Effector memory CD8-positive, alpha-beta T cell (primary cell): ENCODE results near the gene TAGLN2.
A peak's percentile ranks its signal among the peaks of the same experiment; 100 is the strongest.

Experiments used
- ATAC-seq: fragments of 150-1000 bp; cut with Tn5 transposase; replicated peaks from 2 replicates; pipeline ENCODE4 v1.10.0; 2021; ENCODE audit warnings: mild to moderate bottlenecking, moderate library complexity
- DNase-seq, 3 experiments: peaks; one replicate each; pipeline ENCODE4 v3.0.0; 2021
- H3K27ac Mint-ChIP-seq, 2 donors: one replicate each; pipeline ENCODE4 v1.8.0; 2022; ENCODE audit warnings: mild to moderate bottlenecking in 2 of 2, mixed read lengths in 2 of 2, moderate library complexity in 2 of 2
- H3K27me3 Mint-ChIP-seq, 2 donors: one replicate each; pipeline ENCODE4 v1.8.0; 2022; ENCODE audit warnings: mixed read lengths in 2 of 2
- H3K36me3 Mint-ChIP-seq: one replicate; pipeline ENCODE4 v1.8.0; 2022; ENCODE audit warnings: mild to moderate bottlenecking, moderate library complexity, mixed read lengths; ENCODE audit not compliant: insufficient read depth
- H3K4me1 Mint-ChIP-seq, 2 donors: one replicate each; pipeline ENCODE4 v1.8.0; 2022; ENCODE audit warnings: low read depth in 2 of 2, mixed read lengths in 2 of 2
- H3K4me3 Mint-ChIP-seq, 2 donors: one replicate each; pipeline ENCODE4 v1.8.0; 2022; ENCODE audit warnings: mild to moderate bottlenecking in 2 of 2, mixed read lengths in 2 of 2, moderate library complexity in 2 of 2
- H3K9me3 Mint-ChIP-seq, 2 donors: one replicate each; pipeline ENCODE4 v1.8.0; 2022; ENCODE audit warnings: mixed read lengths in 2 of 2

Gene TAGLN2

DNA sequence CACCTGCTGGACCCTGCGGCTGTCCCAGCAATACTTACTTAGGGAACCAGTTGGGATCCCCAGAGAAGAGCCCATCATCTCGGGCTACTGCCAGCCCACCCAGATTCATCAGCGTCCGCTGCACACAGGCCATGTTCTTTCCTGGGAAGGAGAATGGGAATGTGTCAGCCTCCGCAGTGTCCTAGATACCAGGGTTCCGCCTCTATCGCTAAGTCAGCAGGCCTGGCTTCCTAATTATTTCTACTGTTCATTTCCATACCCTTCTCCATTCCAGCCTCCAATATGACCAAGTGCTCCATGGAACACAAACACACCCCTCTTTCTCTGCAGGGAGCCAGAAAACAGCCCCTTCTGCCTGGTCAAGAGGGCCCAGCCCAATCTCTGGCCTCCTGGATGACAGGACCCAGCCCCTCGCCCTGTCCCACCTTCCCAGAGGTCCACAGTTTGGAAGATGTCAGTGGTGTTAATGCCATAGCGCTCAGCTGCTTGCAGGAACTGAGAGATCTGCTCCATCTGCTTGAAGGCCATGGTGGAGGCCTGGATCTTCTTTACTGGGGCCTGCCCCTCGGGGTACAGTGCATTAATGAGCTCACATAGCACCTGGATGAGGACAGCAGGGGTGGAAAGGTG, 6.0 kb downstream of the TAGLN2 start:
- Mint-ChIP-seq H3K36me3 (peaks cover 93% of the 10 kb centered on the region), H3K4me1 (peaks cover 64 to 72% of the 10 kb centered on the region in 2 donors), H3K4me3 (no peak overlapping the region), H3K27me3 (no peaks in the 10 kb centered on the region), H3K27ac (peak overlapping the region in 1 of 2 donors; percentile 100), H3K9me3 (no peaks in the 10 kb centered on the region)
- ATAC-seq (no peak), DNase-seq (no peak)

DNA sequence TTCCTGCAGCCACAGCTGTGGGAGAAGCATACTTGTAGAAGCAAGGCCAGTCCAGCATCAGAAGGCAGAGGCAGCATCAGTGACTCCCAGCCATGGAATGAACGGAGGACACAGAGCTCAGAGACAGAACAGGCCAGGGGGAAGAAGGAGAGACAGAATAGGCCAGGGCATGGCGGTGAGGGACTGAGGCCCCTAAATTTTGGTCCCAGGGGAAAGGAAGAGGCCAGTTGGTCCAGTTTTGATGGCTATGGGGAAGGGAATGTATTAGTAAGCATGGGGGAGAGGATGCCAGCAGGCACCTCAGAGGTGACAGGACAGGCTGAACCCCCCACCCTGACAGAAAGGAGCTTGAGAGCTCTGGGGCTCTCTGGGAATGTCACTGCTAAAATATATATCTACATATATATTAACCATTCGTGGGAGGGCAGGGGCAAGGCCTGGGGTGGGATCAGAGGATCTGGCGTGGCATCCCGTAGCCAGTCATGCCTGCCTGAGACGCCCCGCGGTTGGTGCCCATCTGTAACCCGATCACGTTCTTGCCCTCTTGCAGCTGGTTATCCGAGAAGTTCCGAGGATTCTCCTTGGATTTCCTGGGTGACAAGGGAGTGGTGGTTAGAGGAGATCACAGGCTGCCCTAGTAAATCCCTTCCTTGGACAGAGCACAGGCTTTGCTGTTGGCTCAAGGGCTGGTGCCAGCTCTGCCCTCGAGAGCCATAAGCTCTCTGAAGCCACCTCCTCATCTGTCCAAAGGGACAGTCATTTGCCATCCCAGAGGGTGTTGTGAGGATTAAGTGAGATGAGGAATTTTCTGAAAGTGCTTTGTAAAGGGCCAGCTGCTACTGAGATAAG, 6.7 kb downstream of the TAGLN2 start:
- no peaks in the 10 kb centered on the region for H3K9me3 Mint-ChIP-seq
- H3K27ac Mint-ChIP-seq = peak overlapping the region; percentile 84 to 100
- DNase-seq (no peak), ATAC-seq (no peak)
- peaks cover 93% of the 10 kb centered on the region for H3K36me3 Mint-ChIP-seq
- peaks cover 68 to 75% of the 10 kb centered on the region in 2 donors for H3K4me1 Mint-ChIP-seq
- peak overlapping the region; percentile 3 to 40 for H3K4me3 Mint-ChIP-seq
- no peaks in the 10 kb centered on the region for H3K27me3 Mint-ChIP-seq

DNA sequence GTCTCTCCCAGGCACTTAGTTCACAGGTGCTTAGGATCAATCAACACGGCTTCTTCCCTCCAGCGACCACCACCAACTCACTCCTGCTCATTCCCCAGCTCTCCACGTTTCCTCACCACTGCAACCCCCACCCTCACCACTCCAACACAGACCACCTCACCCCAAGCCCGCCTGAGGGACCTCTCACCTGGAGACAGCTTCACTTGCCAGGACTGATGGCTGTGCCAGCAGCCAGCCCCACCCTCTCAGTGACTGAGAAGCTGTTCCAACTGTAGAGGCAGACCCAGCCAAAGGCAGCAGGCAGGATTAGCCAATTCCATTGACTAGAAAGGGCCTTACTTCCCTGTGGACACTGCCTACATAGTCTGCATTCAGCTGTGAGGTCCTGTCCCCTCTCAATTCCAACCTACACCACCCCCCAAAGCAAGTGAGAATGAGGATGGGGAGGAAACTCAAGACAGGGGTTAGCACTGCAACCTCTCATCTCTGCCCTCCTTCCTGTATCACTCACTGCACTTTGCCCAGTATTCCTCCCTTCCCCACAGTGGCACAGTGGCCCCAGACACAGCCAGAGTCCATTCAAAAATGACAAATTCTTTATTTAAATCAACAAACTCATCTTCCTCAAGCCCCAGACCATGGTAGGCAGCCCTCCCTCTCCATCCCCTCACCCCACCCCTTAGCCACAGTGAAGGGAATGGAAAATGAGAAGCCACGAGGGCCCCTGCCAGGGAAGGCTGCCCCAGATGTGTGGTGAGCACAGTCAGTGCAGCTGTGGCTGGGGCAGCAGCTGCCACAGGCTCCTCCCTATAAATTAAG, 7.6 kb downstream of the TAGLN2 start:
- ATAC-seq = no peak
- Mint-ChIP-seq H3K27me3 (no peaks in the 10 kb centered on the region), H3K27ac (peak overlapping the region; percentile 84 to 100), H3K4me3 (peak overlapping the region; percentile 3 to 40), H3K9me3 (no peaks in the 10 kb centered on the region), H3K4me1 (peaks cover 63 to 75% of the 10 kb centered on the region in 2 donors), H3K36me3 (peaks cover 88% of the 10 kb centered on the region)
- DNase-seq = no peak

DNA sequence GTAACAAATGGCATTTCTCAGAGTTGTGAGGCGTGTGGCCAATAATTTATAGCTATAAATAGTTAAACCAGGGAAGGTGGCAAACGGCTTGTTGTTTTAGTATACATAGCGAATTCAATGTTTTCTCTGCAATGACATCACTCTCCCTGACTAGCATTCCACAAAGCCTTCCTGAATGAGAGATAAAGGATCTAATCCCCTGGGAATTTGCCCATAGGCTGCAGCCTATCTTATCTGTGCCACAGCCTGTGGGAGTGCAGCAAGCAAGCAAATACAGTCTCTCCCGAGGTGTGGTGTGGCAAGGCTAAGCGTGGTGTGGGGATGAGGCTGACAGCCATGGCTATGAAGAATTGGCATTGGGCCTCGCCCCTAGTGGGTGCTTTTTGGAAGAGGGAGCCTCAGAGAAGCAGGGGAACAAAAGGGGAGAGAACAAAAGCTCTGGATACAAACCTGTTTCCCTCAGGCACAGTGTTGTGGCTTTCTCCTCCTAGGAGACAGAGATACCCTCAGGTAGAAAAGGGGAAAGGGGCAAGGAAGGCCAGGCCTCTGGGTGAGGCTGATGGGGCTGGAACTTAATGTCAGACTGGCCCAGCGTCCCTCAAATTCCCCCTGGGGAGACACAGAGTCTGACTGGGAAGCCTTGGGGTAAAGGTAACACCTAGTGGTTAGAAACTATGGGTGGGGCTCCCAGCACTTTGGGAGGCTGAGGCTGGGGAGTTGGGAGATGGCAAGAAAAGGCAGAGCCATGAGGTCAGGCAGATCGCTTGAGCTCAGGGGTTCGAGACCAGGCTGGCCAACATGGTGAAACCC, 8.9 kb downstream of the TAGLN2 start:
- Mint-ChIP-seq H3K9me3 (no peaks in the 10 kb centered on the region), H3K4me1 (peaks cover 63 to 76% of the 10 kb centered on the region in 2 donors), H3K27me3 (no peaks in the 10 kb centered on the region), H3K4me3 (peak overlapping the region in 1 of 2 donors; percentile 25), H3K36me3 (peaks cover 86% of the 10 kb centered on the region), H3K27ac (peak overlapping the region; percentile 99 to 100)
- DNase-seq = no peak
- ATAC-seq = no peak

DNA sequence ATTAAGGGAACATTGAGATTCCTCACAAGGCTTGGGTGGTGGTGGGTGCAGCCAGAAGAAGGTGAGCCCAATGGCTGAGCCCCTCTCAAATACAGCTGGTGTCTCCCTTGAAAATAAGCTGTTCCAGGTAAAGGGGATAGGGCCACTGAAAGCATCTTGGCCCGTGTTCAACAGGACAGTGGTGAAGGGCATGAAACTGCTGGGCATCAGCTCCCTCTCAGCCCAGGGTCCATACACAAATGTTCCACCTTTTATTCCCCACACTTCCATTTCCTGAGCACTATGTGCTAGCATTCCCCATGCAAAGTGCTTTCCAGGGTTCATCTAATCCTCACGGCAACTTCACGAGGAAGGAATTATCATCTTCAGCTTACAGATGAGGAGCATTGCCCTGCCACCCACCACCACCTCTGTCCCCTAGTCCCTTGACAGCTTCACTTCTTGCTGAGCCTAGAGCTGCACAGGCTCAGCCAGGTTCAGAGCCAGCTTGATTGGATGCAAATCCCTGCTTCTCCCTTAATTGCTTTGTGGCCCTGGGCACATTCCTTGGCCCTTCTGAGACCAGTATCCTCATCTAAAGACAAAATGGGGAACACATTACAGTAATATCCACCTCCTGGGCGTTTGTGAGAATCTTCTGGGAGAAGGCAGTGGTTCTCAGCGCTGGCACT, 9.6 kb downstream of the TAGLN2 start:
- H3K9me3 Mint-ChIP-seq = no peaks in the 10 kb centered on the region
- H3K4me1 Mint-ChIP-seq = peaks cover 63 to 76% of the 10 kb centered on the region in 2 donors
- ATAC-seq = no peak
- no peak for DNase-seq
- H3K27ac Mint-ChIP-seq = peak overlapping the region; percentile 99 to 100
- no peak overlapping the region for H3K4me3 Mint-ChIP-seq
- no peaks in the 10 kb centered on the region for H3K27me3 Mint-ChIP-seq
- peaks cover 81% of the 10 kb centered on the region for H3K36me3 Mint-ChIP-seq

DNA sequence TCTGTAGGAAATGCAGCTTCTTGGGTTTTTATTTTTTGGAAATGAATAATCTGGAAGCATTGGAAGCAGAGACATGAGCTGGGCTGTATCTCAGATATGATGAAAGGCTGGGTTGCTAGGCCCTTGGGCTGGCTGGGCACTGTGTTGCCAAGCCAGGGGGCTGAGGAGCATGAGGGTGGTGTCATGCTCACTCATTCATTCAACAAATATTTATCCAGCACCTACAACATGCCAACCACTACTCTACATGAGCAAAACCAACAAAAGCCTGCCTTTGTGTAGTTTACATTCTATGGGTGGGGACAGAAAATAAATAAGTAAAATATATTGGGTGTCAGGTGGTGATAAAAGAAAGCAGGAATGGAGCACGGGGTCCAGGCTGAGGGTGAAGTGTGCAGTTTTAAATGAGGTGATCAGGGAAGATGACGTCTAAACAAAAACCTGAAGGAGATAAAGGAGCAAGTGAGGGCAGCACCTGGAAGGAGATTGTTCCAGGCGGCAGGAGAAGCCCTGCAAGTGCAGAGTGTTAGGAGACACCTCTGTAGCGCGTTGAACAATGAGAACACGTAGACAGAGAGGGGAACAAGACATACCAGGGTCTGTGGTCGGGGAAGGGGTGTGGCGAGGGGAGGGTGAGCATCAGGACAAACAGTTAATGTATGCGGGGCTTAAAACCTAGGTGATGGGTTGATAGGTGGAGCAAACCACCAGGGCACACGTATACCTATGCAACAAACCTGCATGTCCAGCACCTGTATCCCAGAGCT, 10.9 kb downstream of the TAGLN2 start:
- Mint-ChIP-seq H3K9me3 (no peaks in the 10 kb centered on the region), H3K4me3 (peak overlapping the region in 1 of 2 donors; percentile 7), H3K4me1 (peaks cover 62 to 75% of the 10 kb centered on the region in 2 donors), H3K27ac (peak overlapping the region; percentile 99 to 100), H3K36me3 (peaks cover 78% of the 10 kb centered on the region), H3K27me3 (no peaks in the 10 kb centered on the region)
- ATAC-seq (no peak), DNase-seq (no peak)

DNA sequence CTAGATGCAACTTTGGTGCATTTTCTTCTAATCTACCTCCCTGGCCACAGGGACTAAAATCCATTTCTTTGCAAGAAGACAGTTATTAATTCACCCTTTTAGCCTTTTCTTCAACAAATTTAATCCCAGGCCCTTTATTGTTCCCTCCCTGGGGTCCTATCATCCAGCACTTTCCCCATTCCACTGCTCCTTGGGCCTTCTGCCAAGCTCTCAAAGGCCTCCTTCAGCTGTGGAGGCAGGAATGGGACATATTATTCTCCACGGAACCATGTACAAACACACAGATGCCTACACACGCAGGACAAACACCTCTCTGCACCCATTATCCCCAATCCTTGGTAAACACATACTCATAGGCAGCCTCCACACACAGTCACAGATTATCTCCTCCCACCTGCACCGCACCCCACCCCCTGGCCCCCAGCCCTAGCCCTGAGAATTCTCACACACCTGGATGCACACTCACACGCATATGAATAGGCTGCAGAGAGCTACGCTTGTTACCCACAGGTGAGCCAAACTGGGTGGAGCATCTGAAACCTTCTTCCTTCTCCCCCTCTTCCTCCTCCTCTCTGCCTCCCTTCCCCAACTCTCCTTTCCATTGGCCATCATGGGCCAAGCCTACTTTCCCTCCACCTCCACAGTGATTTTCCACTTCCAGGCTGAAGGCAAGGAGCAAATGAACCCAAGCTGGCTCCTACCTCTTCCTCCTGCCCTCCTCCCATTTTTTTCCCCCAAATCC, 11.7 kb downstream of the TAGLN2 start:
- Mint-ChIP-seq H3K27ac (peak overlapping the region; percentile 99 to 100), H3K4me3 (peak overlapping the region in 1 of 2 donors; percentile 45)
- DNase-seq = no peak

DNA sequence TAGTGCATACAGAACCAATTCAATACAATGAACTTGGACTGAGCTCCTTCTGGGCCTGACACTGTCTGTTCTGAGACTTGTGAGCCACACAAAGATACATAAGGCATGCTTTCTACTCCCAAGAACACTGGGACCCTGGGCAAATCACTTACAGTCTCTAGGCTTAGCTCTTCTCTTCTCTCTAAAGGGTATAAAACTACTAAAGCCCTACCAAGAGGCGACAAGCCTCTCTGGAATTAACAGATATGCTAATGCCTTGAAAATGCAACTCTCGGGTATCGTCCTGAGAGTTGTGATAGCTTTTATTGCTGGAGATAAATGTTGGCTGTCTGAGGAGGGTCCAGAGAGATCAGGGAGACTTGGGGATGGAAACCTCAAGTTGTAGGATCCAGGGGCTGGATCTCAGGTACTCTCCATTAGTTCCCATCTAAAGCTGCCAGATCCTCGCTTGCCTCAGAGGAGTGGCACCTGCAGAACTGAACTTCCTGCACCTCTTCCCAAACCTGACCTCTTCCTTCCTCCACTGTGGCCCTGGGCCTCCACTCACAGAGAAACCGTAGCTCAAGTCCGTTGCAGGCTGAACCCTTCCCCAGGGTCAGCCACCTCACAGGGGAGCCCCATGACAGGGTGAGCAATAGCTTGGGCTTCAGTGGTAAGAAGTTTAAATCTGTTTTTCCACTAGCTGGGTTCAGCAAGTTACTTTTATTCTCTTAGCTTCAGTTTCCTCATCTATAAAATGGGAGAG, 13.8 kb downstream of the TAGLN2 start:
- Mint-ChIP-seq H3K4me3 (peak overlapping the region; percentile 54 to 75), H3K4me1 (peaks cover 48 to 66% of the 10 kb centered on the region in 2 donors), H3K27me3 (no peaks in the 10 kb centered on the region), H3K27ac (peak overlapping the region; percentile 99 to 100), H3K9me3 (no peaks in the 10 kb centered on the region), H3K36me3 (peaks cover 61% of the 10 kb centered on the region)
- no peak for ATAC-seq
- no peak for DNase-seq

More for the DNA sequence above, 11.7 kb downstream of the TAGLN2 start:
- no peak for ATAC-seq
- no peaks in the 10 kb centered on the region for H3K27me3 Mint-ChIP-seq
- H3K9me3 Mint-ChIP-seq = no peaks in the 10 kb centered on the region
- peaks cover 70% of the 10 kb centered on the region for H3K36me3 Mint-ChIP-seq
- peaks cover 61 to 74% of the 10 kb centered on the region in 2 donors for H3K4me1 Mint-ChIP-seq

DNA sequence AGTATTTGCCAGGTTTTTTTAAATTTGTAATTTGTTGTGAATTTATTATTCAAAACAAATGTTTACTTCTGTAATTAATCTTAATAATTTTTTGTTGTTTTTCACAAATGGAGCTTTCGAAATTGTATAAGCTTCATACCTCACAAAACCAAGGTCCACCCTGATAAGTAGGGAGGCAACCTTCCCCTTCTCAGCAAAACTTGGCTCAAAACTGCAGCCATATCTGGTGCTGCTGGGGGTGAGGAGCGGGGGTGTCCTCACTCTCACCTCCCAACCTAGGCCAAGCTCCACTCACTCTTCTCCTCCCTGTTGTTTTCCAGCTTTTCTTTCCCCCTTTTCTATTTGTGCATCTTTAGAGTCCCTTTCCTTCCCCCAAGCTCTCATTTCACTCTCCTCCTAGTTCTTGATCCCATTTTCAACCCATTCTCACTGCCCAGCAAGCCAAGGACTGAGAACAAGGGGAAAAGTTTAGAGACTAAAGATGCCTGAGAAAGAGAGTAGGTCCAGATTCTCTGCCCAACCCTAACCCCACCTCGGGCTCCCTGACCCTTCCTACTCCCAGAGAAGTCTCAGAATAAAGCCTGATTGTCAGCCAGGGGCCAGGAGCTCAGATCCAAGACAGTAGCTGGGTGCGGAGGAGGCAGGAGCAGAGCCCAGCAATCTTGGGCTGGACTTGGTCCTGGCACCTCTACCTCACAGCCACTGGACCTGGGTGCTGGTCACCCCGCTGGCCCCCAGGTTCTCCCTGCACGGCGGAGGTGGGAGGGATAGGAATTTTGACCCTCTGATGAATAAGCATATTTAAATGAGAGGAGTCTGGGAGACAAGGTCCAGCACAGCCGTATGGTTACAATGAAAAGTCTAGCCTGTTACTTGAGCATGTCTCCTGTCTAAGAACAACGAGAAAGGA, 17.0 kb downstream of the TAGLN2 start:
- DNase-seq (no peak), ATAC-seq (no peak)
- Mint-ChIP-seq H3K4me1 (peaks cover 30 to 41% of the 10 kb centered on the region in 2 donors), H3K4me3 (no peak overlapping the region), H3K27me3 (no peaks in the 10 kb centered on the region), H3K9me3 (no peaks in the 10 kb centered on the region), H3K27ac (peak overlapping the region; percentile 66 to 99), H3K36me3 (peaks cover 44% of the 10 kb centered on the region)

DNA sequence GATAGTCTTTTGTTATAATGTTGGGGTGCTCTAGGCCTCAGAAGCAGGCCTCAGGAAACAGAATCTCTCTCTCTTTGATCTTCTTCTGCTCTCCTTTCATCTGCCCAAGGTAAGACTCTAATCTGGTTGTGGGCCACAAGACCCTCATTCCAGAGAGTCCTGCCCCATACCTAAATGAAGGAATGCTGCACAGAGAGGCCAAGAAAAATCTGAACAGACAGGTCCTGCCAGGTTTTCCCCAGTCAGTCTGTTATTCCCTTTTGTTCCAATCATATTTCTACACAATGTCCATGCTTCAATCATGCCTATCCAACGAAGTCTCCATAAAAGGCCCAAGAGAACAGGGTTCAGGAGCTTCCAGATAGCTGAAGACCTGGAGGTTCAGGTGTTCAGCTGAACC, 18.3 kb downstream of the TAGLN2 start:
- Mint-ChIP-seq H3K36me3 (peaks cover 37% of the 10 kb centered on the region), H3K4me1 (peaks cover 22 to 28% of the 10 kb centered on the region in 2 donors), H3K9me3 (no peaks in the 10 kb centered on the region), H3K27ac (peak overlapping the region in 1 of 2 donors; percentile 99), H3K27me3 (no peaks in the 10 kb centered on the region), H3K4me3 (no peak overlapping the region)
- ATAC-seq (no peak), DNase-seq (no peak)
